Keratinocyte (primary cell): Measurements from ENCODE around the gene TCF15.

Source experiments
- EZH2 ChIP-seq: IDR thresholded peaks from one replicate; pipeline ENCODE4 v1.6.1; 2012; ENCODE audit warnings: inconsistent platforms, mild to moderate bottlenecking, low read length, moderate library complexity
- TF ChIP-seq, protein P1 (sequence below), 3 experiments: IDR thresholded peaks in 1 of 3; conservative IDR thresholded peaks in 1 of 3; optimal IDR thresholded peaks in 1 of 3; 2 replicates in 2 of 3; 3 replicates in 1 of 3; pipeline versions ENCODE3 to v1.5.1; 2011; ENCODE audit warnings: low read length in 3 of 3, mild to moderate bottlenecking in 3 of 3, moderate library complexity in 2 of 3, control low read depth in 1 of 3, inconsistent platforms in 1 of 3; ENCODE audit not compliant: insufficient read depth in 2 of 3; ENCODE audit errors: extremely low read depth in 1 of 3

DNA sequence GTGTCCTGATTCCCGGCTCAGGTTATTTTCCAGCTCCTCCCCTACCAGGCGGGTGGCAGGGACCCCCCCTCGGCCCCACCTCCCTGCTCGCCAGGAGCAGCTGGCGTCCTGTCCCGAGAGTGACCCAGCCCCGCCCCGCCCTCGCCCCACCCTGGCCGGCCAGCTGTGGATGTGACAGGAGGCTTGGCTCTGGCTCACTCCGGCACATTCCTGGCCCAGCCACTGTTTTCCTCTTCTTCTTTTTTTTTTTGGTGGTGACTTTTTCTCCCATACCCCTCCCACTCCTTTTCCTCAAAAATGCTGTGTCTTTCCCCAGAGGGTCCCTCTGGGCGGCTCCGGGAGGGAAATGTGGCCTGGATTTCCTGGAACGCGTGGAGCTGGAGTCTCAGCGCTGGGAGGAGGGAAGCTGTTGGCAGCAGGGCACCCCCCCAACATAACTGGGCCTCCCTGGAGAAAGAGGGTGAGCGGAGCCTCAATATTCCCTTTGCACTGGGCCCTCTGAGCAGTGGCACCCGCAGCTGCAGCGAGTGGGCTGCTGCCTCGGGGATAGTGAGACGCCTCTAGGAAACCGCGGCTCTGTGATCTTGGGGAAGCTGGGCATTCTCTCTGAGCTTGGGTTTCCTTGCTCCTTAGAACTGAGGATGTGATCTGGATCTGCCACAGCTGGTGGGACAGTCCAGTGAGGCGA, 38.2 kb downstream of the TCF15 start:
- TF ChIP-seq, protein P1, sequence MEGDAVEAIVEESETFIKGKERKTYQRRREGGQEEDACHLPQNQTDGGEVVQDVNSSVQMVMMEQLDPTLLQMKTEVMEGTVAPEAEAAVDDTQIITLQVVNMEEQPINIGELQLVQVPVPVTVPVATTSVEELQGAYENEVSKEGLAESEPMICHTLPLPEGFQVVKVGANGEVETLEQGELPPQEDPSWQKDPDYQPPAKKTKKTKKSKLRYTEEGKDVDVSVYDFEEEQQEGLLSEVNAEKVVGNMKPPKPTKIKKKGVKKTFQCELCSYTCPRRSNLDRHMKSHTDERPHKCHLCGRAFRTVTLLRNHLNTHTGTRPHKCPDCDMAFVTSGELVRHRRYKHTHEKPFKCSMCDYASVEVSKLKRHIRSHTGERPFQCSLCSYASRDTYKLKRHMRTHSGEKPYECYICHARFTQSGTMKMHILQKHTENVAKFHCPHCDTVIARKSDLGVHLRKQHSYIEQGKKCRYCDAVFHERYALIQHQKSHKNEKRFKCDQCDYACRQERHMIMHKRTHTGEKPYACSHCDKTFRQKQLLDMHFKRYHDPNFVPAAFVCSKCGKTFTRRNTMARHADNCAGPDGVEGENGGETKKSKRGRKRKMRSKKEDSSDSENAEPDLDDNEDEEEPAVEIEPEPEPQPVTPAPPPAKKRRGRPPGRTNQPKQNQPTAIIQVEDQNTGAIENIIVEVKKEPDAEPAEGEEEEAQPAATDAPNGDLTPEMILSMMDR (optimal IDR thresholded peaks at IDR 0.05 in 1 of 3, IDR thresholded peaks at IDR 0.05 in 1 of 3, conservative IDR thresholded peaks at IDR 0.05 in 1 of 3; ENCODE audit: extremely low read depth in 1 of 3, insufficient read depth in 2 of 3, low read length in 3 of 3) = no peak
- no peak for TF ChIP-seq EZH2
